Measurements from ENCODE around the gene NDFIP2.
"Not testable (repeated sequence)": the region's sequence is repeated elsewhere in the genome, so short reads cannot be mapped to it uniquely, and the experiment has no call there.

Gene NDFIP2

DNA sequence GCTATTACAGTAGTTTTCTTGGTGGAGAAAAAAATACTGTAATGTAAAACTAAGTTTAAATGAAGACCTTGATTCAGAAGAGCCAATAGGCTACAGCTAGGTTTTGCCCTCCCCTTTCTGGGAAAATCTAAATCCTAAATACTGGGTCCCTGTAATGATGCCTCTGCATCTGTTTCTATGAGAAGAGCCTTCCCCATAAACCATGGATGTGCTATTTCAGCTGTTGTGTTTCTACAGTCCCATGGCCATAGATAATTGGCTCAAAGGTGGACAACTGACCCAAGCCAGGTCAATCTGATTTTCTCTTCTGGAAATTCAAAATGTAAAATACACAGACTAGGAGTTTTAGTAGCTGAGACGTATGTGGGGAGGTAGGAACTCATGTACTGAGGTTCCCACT lies 101.9 kb downstream of the NDFIP2 start:
- DNase-seq, result no peak
- H3K9me3 Mint-ChIP-seq, result no peaks in the 10 kb centered on the region
- H3K36me3 Mint-ChIP-seq, result no peaks in the 10 kb centered on the region
- H3K27me3 Mint-ChIP-seq, result no peaks in the 10 kb centered on the region
- H3K4me1 Mint-ChIP-seq, result no peaks in the 10 kb centered on the region
- no peak overlapping the region for H3K27ac Mint-ChIP-seq
- CTCF ChIA-PET, result no interaction called here
- no peak overlapping the region for H3K4me3 Mint-ChIP-seq

- DNase-seq, result no peak
- H3K27ac Mint-ChIP-seq, result no peak overlapping the region
- H3K4me1 Mint-ChIP-seq, result no peaks in the 10 kb centered on the region
- H3K9me3 Mint-ChIP-seq, result no peaks in the 10 kb centered on the region
- H3K4me3 Mint-ChIP-seq, result no peak overlapping the region
- CTCF ChIA-PET, result no interaction called here
- H3K27me3 Mint-ChIP-seq, result no peaks in the 10 kb centered on the region
- H3K36me3 Mint-ChIP-seq, result no peaks in the 10 kb centered on the region
These were observed 104.1 kb downstream of the NDFIP2 start for GRCh38 chr13:79585033-79585432.

DNA sequence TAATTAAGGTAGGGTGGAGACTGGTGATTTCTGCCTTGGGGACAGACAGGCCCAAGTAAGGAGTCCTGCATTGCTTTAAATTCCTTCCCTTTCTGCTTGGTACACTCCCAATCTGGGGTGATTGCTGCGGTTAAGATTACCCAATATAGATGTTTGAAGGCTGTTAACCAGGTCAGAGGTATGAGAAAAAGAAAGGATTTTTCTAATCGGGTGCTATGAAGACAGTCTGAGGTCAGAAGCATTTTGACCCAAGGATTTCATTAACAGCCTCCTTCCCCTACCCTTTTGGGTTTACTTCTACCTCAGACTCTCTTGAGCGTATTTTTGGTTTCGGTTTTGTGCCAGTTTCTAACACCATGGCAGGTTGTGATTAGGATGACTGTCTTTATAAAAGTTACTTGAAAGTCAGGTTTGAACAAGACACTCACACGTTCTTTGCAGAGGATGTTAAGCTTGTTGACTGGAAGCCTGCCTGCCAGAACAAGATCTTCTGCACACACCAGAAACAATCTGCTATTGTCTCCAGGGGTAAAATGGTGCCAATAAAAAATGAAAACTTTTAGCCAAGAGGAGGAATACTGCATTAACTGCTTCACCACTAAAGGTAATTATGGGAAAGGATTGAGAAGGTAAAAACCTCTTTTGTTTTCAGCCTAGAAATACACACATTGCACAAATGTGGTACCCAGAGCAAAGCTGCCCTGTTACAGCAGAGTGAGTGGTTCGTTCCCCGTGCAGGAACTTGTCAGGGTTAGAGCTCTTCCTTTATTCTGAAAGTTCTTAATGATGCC lies 108.8 kb downstream of the NDFIP2 start:
- CTCF ChIA-PET, result no interaction called here
- no peaks in the 10 kb centered on the region for H3K9me3 Mint-ChIP-seq
- no peaks in the 10 kb centered on the region for H3K27me3 Mint-ChIP-seq
- no peak overlapping the region for H3K27ac Mint-ChIP-seq
- no peaks in the 10 kb centered on the region for H3K36me3 Mint-ChIP-seq
- no peak overlapping the region for H3K4me3 Mint-ChIP-seq
- no peaks in the 10 kb centered on the region for H3K4me1 Mint-ChIP-seq
- no peak for DNase-seq

DNA sequence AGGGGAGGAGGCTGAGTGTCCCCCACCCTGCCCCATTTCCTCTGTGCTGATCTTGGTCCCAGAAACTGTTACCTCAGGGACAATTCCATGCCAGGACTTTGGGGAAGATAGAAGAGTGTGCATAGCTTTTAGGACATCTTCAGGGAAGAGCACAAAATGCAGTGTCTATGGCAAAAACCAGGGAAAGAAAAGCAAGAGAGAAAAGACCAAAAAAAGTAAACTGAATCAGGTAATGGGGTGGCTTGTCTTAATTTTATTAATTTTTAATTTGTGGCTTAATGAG lies 109.4 kb downstream of the NDFIP2 start:
- Mint-ChIP-seq H3K36me3 (no peaks in the 10 kb centered on the region), H3K27me3 (no peaks in the 10 kb centered on the region), H3K4me3 (no peak overlapping the region), H3K27ac (no peak overlapping the region), H3K4me1 (no peaks in the 10 kb centered on the region), H3K9me3 (no peaks in the 10 kb centered on the region)
- DNase-seq, result no peak
- CTCF ChIA-PET, result no interaction called here

- no peak overlapping the region for H3K4me3 Mint-ChIP-seq
- H3K36me3 Mint-ChIP-seq, result no peaks in the 10 kb centered on the region
- H3K27ac Mint-ChIP-seq, result no peak overlapping the region
- no peaks in the 10 kb centered on the region for H3K9me3 Mint-ChIP-seq
- H3K27me3 Mint-ChIP-seq, result no peaks in the 10 kb centered on the region
- CTCF ChIA-PET, result no interaction called here
- no peaks in the 10 kb centered on the region for H3K4me1 Mint-ChIP-seq
- DNase-seq, result no peak
These were observed 110.5 kb downstream of the NDFIP2 start for GRCh38 chr13:79591493-79591892.

DNA sequence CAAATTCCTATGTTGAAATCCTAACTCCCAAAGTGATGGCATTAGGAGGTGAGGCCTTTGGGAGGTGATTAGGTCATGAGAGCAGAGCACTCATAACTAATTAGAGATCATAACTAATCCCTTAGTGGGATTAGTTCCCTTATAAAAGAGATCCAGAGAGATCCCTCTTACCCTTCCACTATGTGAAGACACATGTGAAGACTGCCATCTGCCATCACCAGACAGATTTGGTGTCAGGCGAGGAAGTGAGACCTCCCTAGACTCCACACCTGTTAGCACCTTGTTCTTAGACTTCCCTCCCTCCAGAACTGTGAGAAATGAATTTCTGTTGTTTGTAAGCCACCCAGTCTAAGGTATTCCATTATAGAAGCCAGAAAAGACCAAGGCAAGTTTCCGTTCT lies 112.2 kb downstream of the NDFIP2 start:
- Mint-ChIP-seq H3K4me1 (no peaks in the 10 kb centered on the region), H3K4me3 (no peak overlapping the region), H3K27ac (no peak overlapping the region), H3K27me3 (no peaks in the 10 kb centered on the region), H3K36me3 (no peaks in the 10 kb centered on the region), H3K9me3 (no peaks in the 10 kb centered on the region)
- CTCF ChIA-PET, result no interaction called here
- no peak for DNase-seq

DNA sequence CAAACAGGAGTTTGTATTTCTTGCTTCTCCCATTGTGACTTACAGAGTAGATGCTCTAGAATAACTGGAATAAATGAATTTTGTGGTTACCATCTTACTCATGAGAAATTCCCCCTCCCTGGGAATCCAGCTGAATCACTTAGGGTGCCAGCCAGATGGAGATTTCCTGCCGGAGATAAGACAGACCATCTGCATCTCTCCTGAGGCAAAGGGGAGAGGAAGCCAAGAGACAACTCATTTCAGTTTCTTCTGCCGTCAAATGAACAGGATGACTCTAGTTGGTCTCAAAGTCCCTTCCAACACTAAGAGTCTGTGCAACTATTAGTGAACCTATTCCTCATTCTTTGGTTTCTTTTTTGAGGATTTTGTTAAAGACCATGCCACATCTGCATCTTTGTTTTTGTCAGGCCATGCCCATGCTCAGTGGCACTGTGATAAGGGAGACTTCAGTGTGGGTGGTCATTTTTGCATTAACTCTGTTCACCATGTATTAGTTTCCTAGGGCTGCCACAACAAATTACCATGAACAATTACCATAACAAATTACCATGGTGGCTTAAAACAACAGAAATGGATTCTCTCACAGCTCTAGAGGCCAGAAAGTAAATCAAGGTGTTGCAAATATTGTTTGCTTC lies 112.8 kb downstream of the NDFIP2 start:
- H3K27ac Mint-ChIP-seq, result peak overlapping the region; percentile 20
- H3K4me1 Mint-ChIP-seq, result no peaks in the 10 kb centered on the region
- H3K9me3 Mint-ChIP-seq, result no peaks in the 10 kb centered on the region
- H3K27me3 Mint-ChIP-seq, result no peaks in the 10 kb centered on the region
- DNase-seq, result no peak
- CTCF ChIA-PET, result no interaction called here
- H3K4me3 Mint-ChIP-seq, result no peak overlapping the region
- H3K36me3 Mint-ChIP-seq, result no peaks in the 10 kb centered on the region

- H3K27me3 Mint-ChIP-seq, H3K9me3 Mint-ChIP-seq, H3K27ac Mint-ChIP-seq, H3K4me3 Mint-ChIP-seq, H3K36me3 Mint-ChIP-seq, DNase-seq, CTCF ChIA-PET, H3K4me1 Mint-ChIP-seq: not testable (repeated sequence)
These were observed 119.2 kb downstream of the NDFIP2 start for GRCh38 chr13:79600146-79600545.

DNA sequence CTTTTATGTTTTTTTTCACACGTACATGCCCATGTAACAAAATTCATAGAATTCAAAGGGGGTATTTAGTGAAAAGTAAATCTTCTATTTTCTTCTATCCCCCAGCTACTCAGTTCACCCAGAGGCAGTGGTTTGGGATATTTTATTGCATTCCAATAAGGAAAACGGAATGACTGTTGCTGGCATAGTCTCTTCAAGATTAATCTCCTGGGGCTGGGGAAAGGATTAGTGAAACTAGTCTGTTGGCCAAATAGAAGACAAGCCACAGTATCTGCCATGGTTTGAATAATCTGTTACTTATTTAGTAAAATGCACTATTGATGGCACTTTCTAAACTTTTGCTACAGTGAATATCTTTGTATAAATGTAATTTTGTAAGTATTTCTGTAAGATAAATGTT lies 122.0 kb downstream of the NDFIP2 start:
- DNase-seq, result no peak
- H3K27me3 Mint-ChIP-seq, result peaks cover 4% of the 10 kb centered on the region
- CTCF ChIA-PET, result no interaction called here
- H3K9me3 Mint-ChIP-seq, result no peaks in the 10 kb centered on the region
- no peaks in the 10 kb centered on the region for H3K36me3 Mint-ChIP-seq
- H3K4me3 Mint-ChIP-seq, result no peak overlapping the region
- no peak overlapping the region for H3K27ac Mint-ChIP-seq
- H3K4me1 Mint-ChIP-seq, result no peaks in the 10 kb centered on the region

DNA sequence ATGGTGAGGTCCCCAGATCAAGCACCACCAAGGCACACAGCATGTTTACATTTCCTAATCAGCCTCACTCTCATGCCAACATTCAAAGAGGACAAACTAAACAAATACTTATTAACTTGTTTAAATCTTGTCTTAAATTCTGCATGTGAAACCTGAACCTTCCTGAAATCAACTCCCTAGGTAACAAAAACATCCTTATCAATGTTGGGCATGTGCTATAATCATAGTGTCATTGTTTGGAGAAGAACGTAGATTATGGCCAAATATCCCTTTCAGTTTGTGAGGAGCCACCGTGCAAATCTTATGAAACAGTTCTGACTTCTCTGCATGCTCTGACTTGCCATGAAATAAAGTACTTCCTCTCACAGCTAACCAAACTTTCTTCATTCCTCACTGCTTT lies 123.8 kb downstream of the NDFIP2 start:
- no peak overlapping the region for H3K4me3 Mint-ChIP-seq

More for the DNA sequence above, 123.8 kb downstream of the NDFIP2 start:
- Mint-ChIP-seq H3K36me3 (no peaks in the 10 kb centered on the region), H3K4me1 (no peaks in the 10 kb centered on the region), H3K27ac (no peak overlapping the region), H3K27me3 (peaks cover 4% of the 10 kb centered on the region), H3K9me3 (no peaks in the 10 kb centered on the region)
- no peak for DNase-seq
- CTCF ChIA-PET, result no interaction called here

All from activated naive CD4-positive, alpha-beta T cell treated with anti-CD3 and anti-CD28 coated beads, Interleukin-2, amount 10 ng/mL, durations not matched to agents 7 days and 5 days (primary cell).